ENCODE data around the gene HOXD3.

The HOXD3 gene

GRCh38 chr2:176132205-176133171 lies 24.6 kb upstream of the HOXD3 start:
- DNase-seq (ENCODE audit: low spot score) = no peak

- no peak for DNase-seq (ENCODE audit: low spot score)
These were observed 23.7 kb upstream of the HOXD3 start for GRCh38 chr2:176133389-176133788.

DNA sequence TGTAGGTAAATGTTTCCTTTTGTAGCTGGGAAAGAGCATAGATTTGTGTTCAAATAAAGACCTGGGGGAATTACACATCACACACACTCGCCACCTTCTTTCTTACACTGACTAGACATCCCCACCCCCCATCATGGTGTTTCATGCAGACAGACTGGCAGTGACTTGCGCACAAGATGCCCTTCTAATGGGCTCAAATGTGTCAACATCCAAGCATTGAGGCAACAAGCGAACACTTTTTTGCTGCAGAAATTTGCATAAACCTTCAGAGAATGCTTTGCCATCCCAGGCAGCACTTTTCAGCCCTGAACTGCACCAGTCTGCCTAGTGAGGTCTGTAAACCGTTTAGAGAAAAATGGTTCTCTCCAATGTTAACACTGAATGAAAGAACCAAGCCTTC lies 23.1 kb upstream of the HOXD3 start:
- no peak for DNase-seq (ENCODE audit: low spot score)

DNA sequence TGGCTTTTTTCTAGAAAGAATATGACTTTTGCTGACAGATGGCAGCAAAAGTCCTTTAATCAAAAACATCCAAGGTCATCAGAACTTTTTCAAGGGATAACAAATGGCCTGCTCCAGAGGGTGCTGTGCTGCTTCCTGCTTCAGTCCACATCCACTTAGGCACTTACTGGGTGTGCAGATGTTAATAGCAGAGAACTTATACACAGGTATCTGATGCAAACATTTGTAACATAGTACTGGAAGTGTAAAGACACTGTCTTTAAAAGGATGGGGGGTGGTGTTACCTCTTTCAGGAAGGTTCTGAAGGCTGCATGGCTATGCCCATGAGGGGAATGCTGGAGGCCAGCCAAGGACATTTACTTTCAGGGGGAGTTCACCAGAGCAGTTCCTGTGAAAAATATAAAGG lies 22.1 kb upstream of the HOXD3 start:
- DNase-seq (ENCODE audit: low spot score) = no peak

GRCh38 chr2:176136374-176137251 lies 20.5 kb upstream of the HOXD3 start:
- no peak for DNase-seq (ENCODE audit: low spot score)

DNA sequence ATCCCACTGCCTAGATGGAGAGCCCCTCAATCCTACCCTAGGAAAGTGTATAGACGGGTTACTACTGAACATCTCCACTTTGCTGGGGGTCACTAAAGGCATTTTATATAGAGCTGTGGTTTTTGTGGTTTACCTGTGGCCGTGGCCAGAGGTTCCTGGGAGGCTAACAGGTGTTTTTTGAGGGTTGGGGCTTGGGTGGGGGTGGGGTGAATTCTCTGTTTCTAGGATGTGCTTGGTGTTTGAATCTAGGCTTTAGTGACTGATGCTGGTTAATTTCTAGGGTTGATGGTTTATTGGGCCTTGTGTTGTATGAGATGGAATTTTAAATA lies 19.9 kb upstream of the HOXD3 start:
- DNase-seq (ENCODE audit: low spot score) = no peak

DNA sequence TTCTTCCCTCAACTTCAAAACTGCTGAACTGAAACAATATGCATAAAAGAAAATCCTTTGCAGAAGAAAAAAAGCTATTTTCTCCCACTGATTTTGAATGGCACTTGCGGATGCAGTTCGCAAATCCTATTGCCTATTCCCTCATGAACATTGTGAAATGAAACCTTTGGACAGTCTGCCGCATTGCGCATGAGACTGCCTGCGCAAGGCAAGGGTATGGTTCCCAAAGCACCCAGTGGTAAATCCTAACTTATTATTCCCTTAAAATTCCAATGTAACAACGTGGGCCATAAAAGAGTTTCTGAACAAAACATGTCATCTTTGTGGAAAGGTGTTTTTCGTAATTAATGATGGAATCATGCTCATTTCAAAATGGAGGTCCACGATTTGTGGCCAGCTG lies 19.2 kb upstream of the HOXD3 start:
- no peak for DNase-seq (ENCODE audit: low spot score)

DNA sequence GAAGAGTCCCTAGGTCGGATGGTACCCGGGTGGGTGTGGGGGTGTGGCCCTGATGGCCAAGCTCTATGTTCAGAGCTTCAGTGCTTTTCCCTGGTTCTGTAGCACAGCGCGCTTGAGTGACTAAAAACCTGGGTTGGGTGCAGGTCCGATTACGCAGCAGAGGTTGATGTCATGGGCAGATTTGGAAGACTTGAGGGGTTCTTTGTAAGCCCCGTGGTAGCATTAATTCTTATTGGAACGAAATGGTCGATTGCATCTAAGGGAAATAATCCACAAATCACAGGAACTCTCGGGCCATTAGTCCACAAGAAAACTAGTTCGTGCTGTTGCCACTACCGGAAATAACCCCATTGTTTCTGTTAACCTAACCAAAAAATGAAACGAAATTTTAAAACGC lies 18.6 kb upstream of the HOXD3 start:
- no peak for DNase-seq (ENCODE audit: low spot score)

DNA sequence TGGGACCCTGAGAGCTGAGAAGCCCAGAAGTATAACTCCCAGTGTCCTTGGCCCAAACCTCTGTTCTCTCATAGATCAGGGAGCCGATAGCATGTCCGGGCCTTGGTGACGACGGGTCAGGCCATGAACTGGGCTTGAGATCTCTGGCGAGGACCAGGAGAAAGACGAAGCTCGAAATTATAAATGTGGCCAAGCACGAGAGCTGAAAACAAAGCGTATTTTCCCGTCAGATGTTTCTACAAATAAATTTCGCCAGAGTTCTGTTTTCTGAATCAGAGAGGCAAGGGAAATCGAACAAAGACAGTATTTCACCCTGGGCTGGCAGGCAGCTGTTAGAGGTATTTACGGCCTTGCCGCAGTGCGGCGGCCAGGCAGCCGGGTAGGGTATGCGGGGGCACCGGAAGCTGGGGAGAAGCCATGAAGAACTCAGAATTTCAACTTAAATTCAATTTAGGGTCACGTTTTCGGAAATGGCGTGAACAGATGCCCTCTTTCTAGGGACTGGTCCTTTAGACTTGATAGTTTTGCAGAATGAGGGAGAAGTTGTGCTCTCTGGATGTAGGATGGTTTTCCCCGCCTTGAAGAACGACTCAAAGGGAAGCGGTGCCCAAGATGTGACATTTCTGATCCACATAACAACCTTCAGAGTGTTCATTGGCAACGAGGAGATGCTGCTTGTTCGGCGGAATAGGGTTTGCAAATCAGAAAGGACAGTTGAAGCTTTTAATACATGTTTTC lies 18.0 kb upstream of the HOXD3 start:
- no peak for DNase-seq (ENCODE audit: low spot score)

DNA sequence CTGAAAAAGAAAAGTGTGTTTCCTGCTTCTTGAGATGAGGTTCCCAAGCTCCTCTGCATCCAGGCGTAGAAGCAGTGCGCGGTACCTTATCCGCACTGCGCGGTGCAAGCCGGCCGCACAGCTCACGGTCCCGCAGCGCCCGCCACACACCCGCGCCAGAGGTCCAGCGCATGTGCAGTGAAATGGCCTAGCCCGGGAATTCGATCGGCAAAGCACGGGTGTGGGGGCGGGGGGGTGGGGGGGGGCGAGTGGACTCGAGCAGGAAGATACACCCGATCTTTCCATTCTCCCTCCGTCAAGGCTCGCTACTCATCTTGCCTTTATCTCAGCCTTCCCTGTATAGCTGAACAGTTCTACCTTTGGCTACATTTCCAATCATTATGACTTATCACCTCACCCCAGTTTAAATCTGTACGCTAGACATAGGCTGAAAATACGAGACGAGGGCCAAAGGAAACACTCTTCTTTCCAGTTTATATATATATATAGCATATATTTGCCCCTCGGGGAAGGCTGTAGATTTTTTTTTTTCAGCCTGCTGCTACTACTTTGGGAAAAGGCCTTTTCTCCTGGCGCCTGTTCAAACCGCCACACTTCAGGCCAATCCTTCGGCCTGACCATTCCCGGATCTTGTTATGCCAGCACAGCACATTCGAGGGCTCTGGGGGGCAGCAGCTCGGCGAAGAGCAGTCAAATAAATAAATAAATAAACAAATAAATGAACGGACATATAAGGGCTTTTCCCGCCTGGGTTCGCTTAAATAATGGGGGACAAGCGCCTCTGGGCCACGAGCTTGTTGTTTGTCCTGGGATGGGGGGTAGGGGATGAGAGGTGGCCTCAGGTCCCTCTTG lies 17.2 kb upstream of the HOXD3 start:
- DNase-seq (ENCODE audit: low spot score) = no peak

- peak; percentile 87 for DNase-seq (ENCODE audit: low spot score)
These were observed 16.4 kb upstream of the HOXD3 start for GRCh38 chr2:176140513-176141317.

DNA sequence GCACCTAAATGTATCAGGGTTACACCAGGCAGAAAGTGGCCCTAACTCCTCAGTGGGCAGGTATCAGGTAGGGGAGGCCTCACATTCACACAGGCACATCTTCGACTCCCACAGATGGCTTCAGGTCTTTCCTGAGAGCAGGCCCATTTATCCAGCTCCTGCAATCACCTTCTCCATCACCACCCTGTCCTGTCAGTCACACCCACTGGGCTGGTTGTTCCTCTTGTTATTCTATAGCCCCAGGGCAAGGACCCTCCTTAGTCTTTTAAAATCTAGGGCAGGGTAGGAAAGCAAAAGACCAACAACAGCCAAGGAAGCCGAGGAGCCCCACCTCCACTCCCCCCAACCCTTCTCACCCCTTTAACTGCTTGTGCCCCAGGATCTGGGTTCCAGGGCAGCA lies 14.8 kb upstream of the HOXD3 start:
- no peak for DNase-seq (ENCODE audit: low spot score)

DNA sequence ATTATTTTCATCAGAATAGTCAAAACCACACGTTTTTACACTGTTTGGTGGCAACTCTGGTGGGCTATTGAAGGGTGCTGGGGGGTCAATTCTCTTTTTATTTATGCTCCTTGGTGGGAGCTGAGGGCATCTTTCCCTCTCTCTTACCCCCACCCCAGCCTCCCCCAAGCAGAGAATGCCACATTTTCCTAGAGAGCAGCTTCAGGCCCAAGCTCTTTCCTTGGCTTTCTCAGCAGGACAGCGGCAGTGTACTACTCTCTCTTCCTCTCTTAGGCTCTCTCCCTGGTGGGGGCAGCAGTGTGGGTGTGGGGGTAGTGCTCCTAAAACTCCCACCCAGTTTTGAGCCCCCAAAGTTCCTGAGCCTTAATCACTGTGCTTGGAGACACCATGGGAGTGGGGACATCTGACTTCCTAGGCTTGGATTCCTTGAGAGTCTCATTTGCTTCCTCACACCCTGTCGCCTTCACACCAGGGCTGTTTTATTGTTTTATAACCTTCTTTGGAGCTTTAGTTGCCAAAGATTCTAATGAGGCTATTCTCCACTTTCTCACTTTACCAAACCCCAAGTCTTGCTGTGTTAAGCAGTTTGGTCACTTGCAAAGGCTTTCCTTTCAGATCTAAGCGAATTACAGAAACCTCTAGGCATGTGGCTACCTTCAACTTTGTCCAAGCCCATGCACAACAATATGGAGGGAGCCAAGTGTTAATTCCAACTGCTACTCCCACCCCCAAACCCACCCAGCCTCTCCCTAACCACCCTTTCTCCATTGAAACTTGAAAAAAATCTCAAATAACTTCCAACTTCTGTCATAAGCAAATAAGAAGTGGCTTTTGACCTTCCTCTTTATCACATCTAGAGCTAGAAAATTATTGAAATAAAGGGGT lies 11.8 kb upstream of the HOXD3 start:
- no peak for DNase-seq (ENCODE audit: low spot score)

DNA sequence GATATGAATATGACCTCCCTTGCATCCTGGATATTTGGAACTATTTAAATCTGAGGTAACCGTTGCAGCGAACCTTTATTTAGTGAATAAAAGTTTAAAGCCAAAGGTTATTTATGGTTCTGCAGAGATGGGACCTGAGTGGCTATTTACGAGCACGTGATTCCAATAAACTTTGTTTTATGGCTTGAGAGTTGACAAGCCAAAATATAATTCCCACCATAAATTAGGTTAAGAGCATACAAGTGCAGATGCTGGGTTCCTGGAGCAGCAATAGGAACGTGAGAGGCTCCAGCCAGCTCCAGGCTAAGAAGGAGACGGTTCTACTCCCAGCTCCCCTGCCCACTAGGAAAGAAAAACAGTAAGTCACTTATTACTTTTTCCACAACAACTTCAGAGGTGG lies 11.0 kb upstream of the HOXD3 start:
- DNase-seq (ENCODE audit: low spot score) = no peak

- no peak for DNase-seq (ENCODE audit: low spot score)
These were observed 10.5 kb upstream of the HOXD3 start for GRCh38 chr2:176146645-176147044.

GRCh38 chr2:176147210-176147799 lies 9.8 kb upstream of the HOXD3 start:
- DNase-seq (ENCODE audit: low spot score) = no peak

DNA sequence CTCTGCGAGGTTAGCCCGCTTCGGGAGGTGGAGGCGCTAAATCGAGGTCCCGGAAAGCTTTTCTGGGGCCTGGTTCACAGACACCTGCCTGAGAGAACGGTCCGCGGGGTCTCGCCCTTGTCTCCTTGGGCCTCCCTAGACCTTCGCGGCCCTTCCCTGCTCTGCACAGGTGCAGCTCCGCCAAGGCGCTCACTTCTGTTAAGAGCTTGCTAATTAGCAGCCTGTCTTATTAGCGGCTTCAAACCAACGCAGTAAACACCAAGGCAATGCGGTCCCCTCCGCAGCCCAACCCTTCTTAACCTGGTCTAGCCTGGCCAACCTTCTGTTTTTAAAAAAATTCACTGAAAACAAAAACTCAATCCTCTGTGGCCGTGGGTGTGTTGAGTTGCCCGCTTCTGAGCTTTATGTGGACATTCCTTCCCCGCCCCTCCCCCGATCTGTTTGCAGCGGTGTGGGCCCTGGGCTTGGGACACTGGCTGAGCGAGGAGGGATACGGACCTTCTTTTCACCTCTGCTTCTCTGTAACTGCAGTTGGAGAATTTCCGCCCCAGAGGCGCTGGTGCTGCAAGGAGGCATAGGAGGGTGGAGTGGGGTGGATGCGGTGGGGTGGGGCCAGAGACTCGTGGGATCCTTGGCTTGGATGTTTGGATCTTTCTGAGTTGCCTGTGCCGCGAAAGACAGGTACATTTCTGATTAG lies 9.2 kb upstream of the HOXD3 start:
- no peak for DNase-seq (ENCODE audit: low spot score)

DNA sequence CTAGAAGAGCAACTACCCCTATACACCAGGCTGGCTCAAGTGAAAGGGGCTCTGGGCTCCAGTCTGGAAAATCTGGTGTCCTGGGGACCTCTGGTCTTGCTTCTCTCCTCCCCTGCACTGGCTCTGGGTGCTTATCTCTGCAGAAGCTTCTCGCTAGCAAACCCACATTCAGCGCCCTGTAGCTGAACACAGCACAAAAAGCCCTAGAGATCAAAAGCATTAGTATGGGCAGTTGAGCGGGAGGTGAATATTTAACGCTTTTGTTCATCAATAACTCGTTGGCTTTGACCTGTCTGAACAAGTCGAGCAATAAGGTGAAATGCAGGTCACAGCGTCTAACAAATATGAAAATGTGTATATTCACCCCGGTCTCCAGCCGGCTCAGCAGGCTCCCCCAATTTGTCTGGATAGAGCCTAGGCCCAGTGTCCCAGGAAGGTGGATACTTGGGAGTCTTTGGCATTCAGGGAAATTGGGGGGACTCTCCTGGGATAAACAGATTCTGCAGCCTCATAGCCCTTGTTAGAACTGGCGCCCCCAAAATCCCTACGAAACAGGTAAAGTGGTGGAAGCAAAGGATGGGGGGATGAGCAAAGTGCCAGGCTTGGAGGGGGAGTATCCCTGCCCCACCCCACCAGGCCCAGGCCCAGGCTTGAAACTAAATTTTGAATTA lies 8.2 kb upstream of the HOXD3 start:
- DNase-seq (ENCODE audit: low spot score) = no peak

All from germinal center (tissue), 1 donor.